ENCODE measurements around the gene MID2. TPM values are rescaled to one million over a fixed set of nuclear protein-coding genes. Genes with fewer than 3 reads are reported as not detected.

Gene MID2
- total RNA-seq, 1 experiment from 2014 or later, result 1.6 TPM

- no peak overlapping the region for H2BK15ac ChIP-seq (ENCODE audit: low read depth, low read length)
- no peak overlapping the region for H2AK5ac ChIP-seq (ENCODE audit: insufficient read length, low read length)
- Mint-ChIP-seq H3K4me1 (peaks cover 8 to 9% of the 10 kb centered on the region in 2 experiments), H3K27me3 (ENCODE audit: low read depth) (no peaks in the 10 kb centered on the region), H3K4me3 (no peak overlapping the region), H3K9me3 (peaks cover 0 to 23% of the 10 kb centered on the region in 2 experiments; a peak in 2 of 5 replicates), H3K36me3 (ENCODE audit: insufficient read depth in 1 of 3, low read depth in 3 of 3) (no peaks in the 10 kb centered on the region; a peak in 2 of 7 replicates), H3K27ac (no peak overlapping the region)
- no peaks in the 10 kb centered on the region for H3K27me3 ChIP-seq (ENCODE audit: insufficient read depth, low read length)
- peaks cover under 1% of the 10 kb centered on the region; the same call in 1 of the 2 replicates for H3K4me1 ChIP-seq (ENCODE audit: insufficient read depth, low read length)
- H3K27ac ChIP-seq (ENCODE audit: insufficient read length, low read depth, low read length), result no peak overlapping the region
- H4K5ac ChIP-seq (ENCODE audit: insufficient read length, low read depth, low read length), result no peak overlapping the region
- H2BK20ac ChIP-seq (ENCODE audit: low read depth, low read length, poor library complexity, severe bottlenecking), result no peak overlapping the region
- DNase-seq, result no peak
- no peak overlapping the region for H3T11ph ChIP-seq (ENCODE audit: low read length)
- no peak overlapping the region for H3K18ac ChIP-seq (ENCODE audit: insufficient read length, low read depth, low read length)
- H3K23me2 ChIP-seq (ENCODE audit: insufficient read length, low read depth, low read length, poor library complexity, severe bottlenecking), result no peaks in the 10 kb centered on the region
- H4K20me1 ChIP-seq (ENCODE audit: control insufficient read depth, insufficient read depth, insufficient read length), result no peaks in the 10 kb centered on the region
- TF ChIP-seq, protein P1, sequence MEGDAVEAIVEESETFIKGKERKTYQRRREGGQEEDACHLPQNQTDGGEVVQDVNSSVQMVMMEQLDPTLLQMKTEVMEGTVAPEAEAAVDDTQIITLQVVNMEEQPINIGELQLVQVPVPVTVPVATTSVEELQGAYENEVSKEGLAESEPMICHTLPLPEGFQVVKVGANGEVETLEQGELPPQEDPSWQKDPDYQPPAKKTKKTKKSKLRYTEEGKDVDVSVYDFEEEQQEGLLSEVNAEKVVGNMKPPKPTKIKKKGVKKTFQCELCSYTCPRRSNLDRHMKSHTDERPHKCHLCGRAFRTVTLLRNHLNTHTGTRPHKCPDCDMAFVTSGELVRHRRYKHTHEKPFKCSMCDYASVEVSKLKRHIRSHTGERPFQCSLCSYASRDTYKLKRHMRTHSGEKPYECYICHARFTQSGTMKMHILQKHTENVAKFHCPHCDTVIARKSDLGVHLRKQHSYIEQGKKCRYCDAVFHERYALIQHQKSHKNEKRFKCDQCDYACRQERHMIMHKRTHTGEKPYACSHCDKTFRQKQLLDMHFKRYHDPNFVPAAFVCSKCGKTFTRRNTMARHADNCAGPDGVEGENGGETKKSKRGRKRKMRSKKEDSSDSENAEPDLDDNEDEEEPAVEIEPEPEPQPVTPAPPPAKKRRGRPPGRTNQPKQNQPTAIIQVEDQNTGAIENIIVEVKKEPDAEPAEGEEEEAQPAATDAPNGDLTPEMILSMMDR (conservative IDR thresholded peaks at IDR 0.05), result no peak
- no peak overlapping the region for H3K4ac ChIP-seq (ENCODE audit: low read depth, low read length)
- H3K56ac ChIP-seq (ENCODE audit: insufficient read length, low read depth, low read length), result no peak overlapping the region
- no peak overlapping the region for H2BK120ac ChIP-seq (ENCODE audit: low read depth, low read length, poor library complexity, severe bottlenecking)
- no peak overlapping the region for H4K8ac ChIP-seq (replicated peaks; ENCODE audit: insufficient read length, low read depth, low read length)
- WGBS (ENCODE audit: extremely low coverage, insufficient read length, low lambda C conversion rate), result no CpG with 5 or more reads among the region's 3 CpGs
- no peak overlapping the region for H3K4me2 ChIP-seq (ENCODE audit: insufficient read depth, insufficient read length, low read length)
- H3K9me3 ChIP-seq (ENCODE audit: control insufficient read depth, low read depth, low read length), result no peaks in the 10 kb centered on the region
- no peak overlapping the region for H4K91ac ChIP-seq (ENCODE audit: insufficient read length, low read depth, low read length)
- H3K23ac ChIP-seq (ENCODE audit: insufficient read length, low read depth, low read length), result no peak overlapping the region
- no peak overlapping the region for H3K14ac ChIP-seq (ENCODE audit: insufficient read depth, low read length)
- H3K9ac ChIP-seq (ENCODE audit: extremely low read depth, insufficient read length, low read length), result no peak overlapping the region
- no peak overlapping the region for H2BK12ac ChIP-seq (ENCODE audit: insufficient read length, low read depth, low read length)
- no peak overlapping the region for H2AFZ ChIP-seq (ENCODE audit: low read length)
- no peaks in the 10 kb centered on the region for H3K79me2 ChIP-seq (ENCODE audit: insufficient read depth, low read length)
- H3K79me1 ChIP-seq (ENCODE audit: insufficient read depth, low read depth, low read length, poor library complexity, severe bottlenecking), result no peaks in the 10 kb centered on the region
- H2BK5ac ChIP-seq (ENCODE audit: insufficient read length, low read length), result no peak overlapping the region
Observed at GRCh38 chrX:107905366-107905765, 79.7 kb downstream of the MID2 start.

Measured in H9 (cell line).